NOMO-1 treated with dmso at 0.1 percent for 144 hours (cell line): ENCODE measurements around the gene THOC2.
"Not testable (repeated sequence)": the region's sequence is repeated elsewhere in the genome, so short reads cannot be mapped to it uniquely, and the experiment has no call there.

Experiments used
- DNase-seq: peaks from one replicate; lab custom pipeline; 2025; ENCODE audit not compliant: unreplicated experiment; lab: John Stamatoyannopoulos, UW

THOC2 gene

DNA sequence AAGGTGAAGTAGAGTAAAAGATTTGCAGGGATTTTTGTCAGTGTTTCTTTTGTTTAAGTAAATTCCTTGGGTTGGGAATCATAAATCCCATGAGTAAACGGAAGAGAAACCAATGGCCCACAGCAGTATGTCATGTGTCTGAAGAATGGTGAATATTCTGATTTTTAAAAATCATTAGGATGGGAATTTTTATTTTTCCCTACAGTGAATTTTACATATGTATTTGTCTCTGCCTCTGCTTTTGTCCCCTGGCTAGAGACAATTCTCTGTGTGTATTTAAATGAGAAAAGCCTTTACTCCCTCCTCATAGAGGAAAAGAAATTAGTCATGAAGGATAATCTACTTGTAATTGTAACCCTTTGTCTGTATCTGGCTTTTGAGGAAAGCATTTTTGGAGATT lies 152.1 kb downstream of the THOC2 start:
- DNase-seq: no peak

- DNase-seq: not testable (repeated sequence)
These were observed 158.8 kb downstream of the THOC2 start for GRCh38 chrX:123574027-123574426.

- no peak for DNase-seq
These were observed 162.8 kb downstream of the THOC2 start for GRCh38 chrX:123570011-123570590.

- no peak for DNase-seq
These were observed 169.7 kb downstream of the THOC2 start for GRCh38 chrX:123563167-123563566.

DNA sequence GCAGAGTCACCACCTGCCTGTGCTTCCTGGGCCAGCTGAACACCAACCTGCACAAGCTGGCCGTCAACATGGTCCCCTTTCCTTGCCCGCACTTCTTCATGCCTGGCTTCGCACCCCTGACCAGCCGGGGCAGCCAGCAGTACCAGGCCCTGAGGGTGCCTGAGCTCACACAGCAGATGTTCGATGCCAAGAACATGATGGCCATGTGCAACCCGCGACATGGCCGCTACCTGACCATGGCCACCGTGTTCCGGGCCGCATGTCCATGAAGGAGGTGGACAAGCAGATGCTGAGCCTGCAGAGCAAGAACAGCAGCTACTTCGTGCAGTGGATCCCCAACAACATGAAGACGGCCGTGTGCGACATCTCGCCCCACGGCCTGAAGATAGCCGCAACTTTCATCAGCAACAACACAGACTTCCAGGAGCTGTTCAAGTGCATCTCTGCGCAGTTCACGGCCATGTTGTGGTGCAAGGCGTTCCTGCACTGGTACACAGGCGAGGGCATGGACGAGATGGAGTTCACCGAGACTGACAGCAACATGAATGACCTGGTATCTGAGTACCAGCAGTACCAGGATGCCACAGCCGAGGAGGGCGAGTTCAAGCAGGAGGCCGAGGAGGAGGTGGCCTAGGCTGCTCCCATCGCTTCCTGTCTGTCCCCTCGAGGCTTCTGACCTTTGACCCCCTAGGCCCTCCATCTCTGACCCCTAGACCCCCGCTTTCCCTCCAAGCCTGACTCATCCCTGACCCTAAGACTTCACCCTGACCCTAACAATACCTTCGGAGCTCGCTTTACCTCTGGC lies 170.3 kb downstream of the THOC2 start:
- no peak for DNase-seq

- no peak for DNase-seq
These were observed 171.2 kb downstream of the THOC2 start for GRCh38 chrX:123561439-123562215.

DNA sequence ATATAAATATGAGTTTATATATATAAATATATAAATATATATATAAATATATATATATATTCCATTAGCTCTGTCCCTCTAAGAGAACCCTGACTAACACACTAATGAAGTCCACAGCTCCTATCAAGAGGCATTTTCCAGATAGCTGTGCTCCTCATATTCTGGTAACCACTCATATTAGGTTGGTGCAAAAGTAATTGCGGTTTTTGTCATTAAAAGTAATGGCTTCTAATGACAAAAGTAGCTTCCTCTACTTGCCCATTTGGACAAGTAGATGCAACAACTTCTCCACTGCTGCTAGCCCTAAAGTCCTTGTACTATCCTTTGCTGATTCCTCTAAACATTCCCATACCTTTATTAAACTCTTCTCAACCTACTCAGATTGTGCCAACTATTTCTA lies 182.0 kb downstream of the THOC2 start:
- no peak for DNase-seq
